ENCODE data around the gene IL17RC. TPM values are rescaled to one million over a fixed set of nuclear protein-coding genes. Genes with fewer than 3 reads are reported as not detected.
"Not testable (repeated sequence)": the region's sequence is repeated elsewhere in the genome, so short reads cannot be mapped to it uniquely, and the experiment has no call there.

Gene IL17RC
- total and polyA plus RNA-seq, 7 donors = 9.9 to 88.9 (median 57.8) TPM

DNA sequence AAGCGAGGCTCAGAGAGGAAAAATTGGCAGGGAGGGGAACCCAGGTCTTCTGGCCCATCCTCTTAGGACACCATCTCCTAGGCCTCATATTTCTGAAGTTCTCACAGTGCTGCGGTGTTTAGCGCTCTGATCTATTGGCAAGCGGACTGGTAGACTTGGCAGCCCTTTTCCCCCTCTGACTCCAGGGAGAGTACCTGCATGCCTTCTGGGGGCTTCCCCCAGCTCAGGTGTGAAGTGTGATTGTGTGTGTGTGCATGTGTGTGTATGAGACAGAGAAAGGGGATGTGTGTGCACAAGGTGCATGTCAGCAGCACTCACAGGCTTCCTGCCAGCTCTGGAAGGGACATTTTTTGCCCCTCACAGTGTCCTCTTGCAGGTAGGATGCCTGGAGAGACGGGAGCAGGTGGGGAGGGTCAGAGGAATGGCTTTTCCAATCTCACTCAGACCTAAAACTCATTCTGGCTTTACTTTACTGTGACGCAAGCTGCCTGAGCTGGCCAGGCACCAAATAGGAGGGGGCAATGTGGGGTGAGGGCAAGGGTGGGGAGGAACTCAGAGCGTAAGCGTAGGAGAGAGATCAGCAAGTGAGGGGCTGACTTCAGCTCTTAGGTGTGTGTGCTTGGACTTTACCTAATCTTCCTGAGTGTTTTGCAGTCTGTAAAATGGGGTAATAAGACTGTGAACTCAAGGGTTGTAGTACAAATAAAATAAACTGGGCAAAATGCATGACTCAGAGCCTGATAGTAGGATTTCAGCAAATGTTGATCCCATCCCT is 18.2 kb upstream of the IL17RC start:
- H3K4me1 ChIP-seq = peaks cover 0 to 26% (median 20%) of the 10 kb centered on the region in 4 donors
- H3K27me3 ChIP-seq = no peaks in the 10 kb centered on the region
- H3K36me3 ChIP-seq = peaks cover 0 to 2% (median under 1%) of the 10 kb centered on the region in 4 donors
- no peak for TF ChIP-seq POLR2A (IDR thresholded peaks at IDR 0.05)
- TF ChIP-seq, protein P1, sequence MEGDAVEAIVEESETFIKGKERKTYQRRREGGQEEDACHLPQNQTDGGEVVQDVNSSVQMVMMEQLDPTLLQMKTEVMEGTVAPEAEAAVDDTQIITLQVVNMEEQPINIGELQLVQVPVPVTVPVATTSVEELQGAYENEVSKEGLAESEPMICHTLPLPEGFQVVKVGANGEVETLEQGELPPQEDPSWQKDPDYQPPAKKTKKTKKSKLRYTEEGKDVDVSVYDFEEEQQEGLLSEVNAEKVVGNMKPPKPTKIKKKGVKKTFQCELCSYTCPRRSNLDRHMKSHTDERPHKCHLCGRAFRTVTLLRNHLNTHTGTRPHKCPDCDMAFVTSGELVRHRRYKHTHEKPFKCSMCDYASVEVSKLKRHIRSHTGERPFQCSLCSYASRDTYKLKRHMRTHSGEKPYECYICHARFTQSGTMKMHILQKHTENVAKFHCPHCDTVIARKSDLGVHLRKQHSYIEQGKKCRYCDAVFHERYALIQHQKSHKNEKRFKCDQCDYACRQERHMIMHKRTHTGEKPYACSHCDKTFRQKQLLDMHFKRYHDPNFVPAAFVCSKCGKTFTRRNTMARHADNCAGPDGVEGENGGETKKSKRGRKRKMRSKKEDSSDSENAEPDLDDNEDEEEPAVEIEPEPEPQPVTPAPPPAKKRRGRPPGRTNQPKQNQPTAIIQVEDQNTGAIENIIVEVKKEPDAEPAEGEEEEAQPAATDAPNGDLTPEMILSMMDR (IDR thresholded peaks at IDR 0.05) = no peak
- TF ChIP-seq EP300 (IDR thresholded peaks at IDR 0.05) = no peak
- no peak for TF ChIP-seq POLR2AphosphoS5 (IDR thresholded peaks at IDR 0.05)
- H3K4me3 ChIP-seq = no peak overlapping the region
- H3K9me3 ChIP-seq = no peaks in the 10 kb centered on the region
- WGBS, 2 donors = 15 to 63% methylated on average over 8 of the region's 8 CpGs
- DNase-seq = no peak
- intact Hi-C loops (cut with DNase I) = no loop called here
- H3K27ac ChIP-seq = no peak overlapping the region

GRCh38 chr3:9899289-9899791 is 17.6 kb upstream of the IL17RC start:
- H3K4me3 ChIP-seq = no peak overlapping the region
- peaks cover 0 to 19% (median 15%) of the 10 kb centered on the region in 4 donors for H3K4me1 ChIP-seq
- TF ChIP-seq, protein P1 (IDR thresholded peaks at IDR 0.05) = no peak
- TF ChIP-seq POLR2A (IDR thresholded peaks at IDR 0.05) = no peak
- no peak for TF ChIP-seq POLR2AphosphoS5 (IDR thresholded peaks at IDR 0.05)
- no peak for TF ChIP-seq EP300 (IDR thresholded peaks at IDR 0.05)
- no peak overlapping the region for H3K27ac ChIP-seq
- no peaks in the 10 kb centered on the region for H3K36me3 ChIP-seq
- no peak for DNase-seq
- intact Hi-C loops (cut with DNase I) = no loop called here
- no peaks in the 10 kb centered on the region for H3K9me3 ChIP-seq
- no peaks in the 10 kb centered on the region for H3K27me3 ChIP-seq
- WGBS, 2 donors = 14 to 60% methylated on average over 3 of the region's 3 CpGs

- H3K36me3 ChIP-seq; intact Hi-C loops (cut with DNase I); DNase-seq; H3K9me3 ChIP-seq; H3K27me3 ChIP-seq; H3K27ac ChIP-seq; H3K4me3 ChIP-seq: not testable (repeated sequence)
- 29 to 72% methylated on average over 6 of the region's 6 CpGs for WGBS, 2 donors
- peaks cover 0 to 19% (median 15%) of the 10 kb centered on the region in 4 donors for H3K4me1 ChIP-seq
Measured at GRCh38 chr3:9900965-9901415, 15.9 kb upstream of the IL17RC start.

- Histone ChIP-seq H3K4me3 (no peak overlapping the region), H3K27ac (no peak overlapping the region), H3K4me1 (peaks cover 0 to 19% (median 15%) of the 10 kb centered on the region in 4 donors), H3K9me3 (no peaks in the 10 kb centered on the region), H3K36me3 (no peaks in the 10 kb centered on the region), H3K27me3 (no peaks in the 10 kb centered on the region)
- TF ChIP-seq EP300 (IDR thresholded peaks at IDR 0.05) (no peak), POLR2AphosphoS5 (IDR thresholded peaks at IDR 0.05) (no peak), POLR2A (IDR thresholded peaks at IDR 0.05) (no peak)
- TF ChIP-seq, protein P1 (IDR thresholded peaks at IDR 0.05) = no peak
- DNase-seq = no peak
- intact Hi-C loops (cut with DNase I) = no loop called here
- WGBS, 2 donors = 39 to 42% methylated on average over 5 of the region's 5 CpGs
Measured at GRCh38 chr3:9901967-9902366, 14.9 kb upstream of the IL17RC start.

- 10 to 51% methylated on average over 13 of the region's 13 CpGs for WGBS, 2 donors
- DNase-seq = no peak
Measured at GRCh38 chr3:9902372-9903237, 14.3 kb upstream of the IL17RC start, which contains the start of gene IL17RE. IL17RE (plus strand) TSS chr3:9902848; CDS start chr3:9902933, 85 bp downstream.

More at GRCh38 chr3:9902372-9903237, 14.3 kb upstream of the IL17RC start, which contains the start of gene IL17RE:
- intact Hi-C loops (cut with DNase I) = no loop called here
- peak within 1 kb of the TSS in 1 of 4 donors; percentile 42 for H3K27ac ChIP-seq
- peaks cover 0 to 14% (median 13%) of the 10 kb centered on the region in 4 donors for H3K4me1 ChIP-seq
- H3K36me3 ChIP-seq = no peaks in the 10 kb centered on the region
- no peaks in the 10 kb centered on the region for H3K27me3 ChIP-seq
- no peak for TF ChIP-seq POLR2AphosphoS5 (IDR thresholded peaks at IDR 0.05)
- TF ChIP-seq, protein P1 (IDR thresholded peaks at IDR 0.05) = no peak
- no peak for TF ChIP-seq EP300 (IDR thresholded peaks at IDR 0.05)
- peak in 1 of 2 donors; percentile 21 for TF ChIP-seq POLR2A (IDR thresholded peaks at IDR 0.05)
- H3K9me3 ChIP-seq = no peaks in the 10 kb centered on the region
- H3K4me3 ChIP-seq = peak within 1 kb of the TSS in 3 of 4 donors; percentile 0 to 27 (median 8)

Data from sigmoid colon (tissue), 7 donors.